OCI-LY3 (cell line): ENCODE measurements around the gene SRD5A1.

Experiments
- H2AFZ ChIP-seq: fragments of 200-600, 300-600 bp; shearing (Covaris generic); 2 replicates; pipeline ENCODE4 v1.6.0; 2014; ENCODE audit warnings: antibody characterized with exemption, low read depth, low read length
- H3K27ac ChIP-seq: fragments of 200-600, 300-600 bp; sonication (generic); 2 replicates; pipeline ENCODE4 v1.5.1; 2014; ENCODE audit warnings: mild to moderate bottlenecking, low read length, moderate library complexity, mixed read lengths
- H3K27me3 ChIP-seq: fragments of 200-600, 300-600 bp; sonication (generic); 2 replicates; pipeline ENCODE4 v1.6.1; 2014; ENCODE audit warnings: low read depth, low read length, mixed read lengths
- H3K36me3 ChIP-seq: fragments of 200-600, 300-600 bp; sonication (generic); replicated peaks from 2 replicates; pipeline ENCODE3; 2014; ENCODE audit warnings: low read depth, low read length, mixed read lengths
- H3K4me1 ChIP-seq: fragments of 300-600, 200-600 bp; sonication (generic); 2 replicates; pipeline ENCODE4 v1.6.1; 2014; ENCODE audit warnings: low read length, mixed read lengths
- H3K4me2 ChIP-seq: fragments of 200-600, 300-600 bp; sonication (generic); 2 replicates; pipeline ENCODE4 v1.6.1; 2014; ENCODE audit warnings: low read length, mixed read lengths
- H3K4me3 ChIP-seq: fragments of 300-600, 200-600 bp; sonication (generic); 2 replicates; pipeline ENCODE4 v1.5.1; 2014; ENCODE audit warnings: antibody characterized with exemption, mild to moderate bottlenecking, low read length, moderate library complexity
- H3K79me2 ChIP-seq: fragments of 300-600, 200-600 bp; shearing (Covaris generic); 2 replicates; pipeline ENCODE4 v1.6.1; 2014; ENCODE audit warnings: mild to moderate bottlenecking, low read length, mixed read lengths
- H3K9ac ChIP-seq: fragments of 300-600, 200-600 bp; shearing (Covaris generic); 2 replicates; pipeline ENCODE4 v1.6.0; 2014; ENCODE audit warnings: mild to moderate bottlenecking, low read length, moderate library complexity
- H3K9me3 ChIP-seq: fragments of 200-600, 300-600 bp; shearing (Covaris generic); 2 replicates; pipeline ENCODE4 v1.6.1; 2014; ENCODE audit warnings: low read length, mixed read lengths; ENCODE audit not compliant: insufficient read depth
- H4K20me1 ChIP-seq: fragments of 200-600, 300-600 bp; sonication (generic); 2 replicates; pipeline ENCODE4 v1.6.1; 2016; ENCODE audit warnings: low read length, mixed read lengths; ENCODE audit not compliant: insufficient read depth
- CTCF ChIP-seq: fragments of 200-600, 300-600 bp; sonication (generic); IDR thresholded peaks from 2 replicates; pipeline ENCODE4 v1.5.1; 2014; ENCODE audit warnings: antibody characterized with exemption, low read length, low read depth
- EZH2phosphoT487 ChIP-seq: fragments of 200-600 bp; shearing (Covaris generic); IDR thresholded peaks from 2 replicates; pipeline ENCODE4 v1.6.1; 2018; ENCODE audit warnings: antibody characterized with exemption, mixed run types, low read depth

SRD5A1 gene

DNA sequence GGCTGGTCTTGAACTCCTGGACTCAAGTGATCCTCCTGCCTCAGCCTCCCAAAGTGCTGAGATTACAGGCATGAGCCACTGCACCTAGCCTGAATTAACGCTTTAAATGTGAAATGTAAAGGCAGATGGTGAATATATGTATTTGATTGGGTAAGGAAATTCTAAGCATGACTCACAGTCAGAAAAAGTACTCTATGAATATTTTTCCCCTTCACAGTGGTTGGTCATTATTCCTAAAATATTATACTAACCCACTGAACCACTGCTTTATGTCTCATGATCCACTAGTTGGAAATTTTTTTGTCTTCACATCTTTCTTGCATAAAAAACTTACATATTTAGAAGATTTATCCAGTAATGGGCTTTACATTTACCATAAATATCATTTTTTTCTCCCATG lies 65.5 kb downstream of the SRD5A1 start:
- Histone ChIP-seq H3K27me3 (no peaks in the 10 kb centered on the region), H3K9ac (no peak overlapping the region), H2AFZ (no peak overlapping the region), H3K4me2 (no peak overlapping the region), H3K79me2 (no peaks in the 10 kb centered on the region), H3K4me1 (no peaks in the 10 kb centered on the region), H4K20me1 (no peaks in the 10 kb centered on the region), H3K27ac (no peak overlapping the region), H3K36me3 (no peaks in the 10 kb centered on the region), H3K9me3 (no peaks in the 10 kb centered on the region), H3K4me3 (no peak overlapping the region)
- no peak for TF ChIP-seq CTCF
- TF ChIP-seq EZH2phosphoT487: no peak

DNA sequence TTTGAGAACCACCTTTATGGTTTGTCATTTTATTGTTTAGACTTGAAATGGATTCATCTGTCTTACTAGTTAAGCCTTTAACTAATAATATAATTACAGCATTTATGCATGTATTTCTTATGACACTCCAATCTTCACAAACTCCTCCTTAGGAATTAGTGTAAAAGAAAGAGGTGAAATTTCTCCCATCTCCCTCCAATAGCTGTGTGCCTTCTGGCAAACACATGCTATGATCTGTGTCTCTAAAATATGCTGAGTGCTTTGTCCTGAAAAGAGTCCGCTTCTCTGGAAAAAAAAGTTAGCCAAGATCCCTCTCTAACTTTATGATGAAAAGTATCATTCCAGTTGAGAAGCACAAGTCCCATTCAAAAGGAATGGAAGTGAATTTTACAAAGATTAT lies 66.1 kb downstream of the SRD5A1 start:
- TF ChIP-seq CTCF (no peak), EZH2phosphoT487 (no peak)

DNA sequence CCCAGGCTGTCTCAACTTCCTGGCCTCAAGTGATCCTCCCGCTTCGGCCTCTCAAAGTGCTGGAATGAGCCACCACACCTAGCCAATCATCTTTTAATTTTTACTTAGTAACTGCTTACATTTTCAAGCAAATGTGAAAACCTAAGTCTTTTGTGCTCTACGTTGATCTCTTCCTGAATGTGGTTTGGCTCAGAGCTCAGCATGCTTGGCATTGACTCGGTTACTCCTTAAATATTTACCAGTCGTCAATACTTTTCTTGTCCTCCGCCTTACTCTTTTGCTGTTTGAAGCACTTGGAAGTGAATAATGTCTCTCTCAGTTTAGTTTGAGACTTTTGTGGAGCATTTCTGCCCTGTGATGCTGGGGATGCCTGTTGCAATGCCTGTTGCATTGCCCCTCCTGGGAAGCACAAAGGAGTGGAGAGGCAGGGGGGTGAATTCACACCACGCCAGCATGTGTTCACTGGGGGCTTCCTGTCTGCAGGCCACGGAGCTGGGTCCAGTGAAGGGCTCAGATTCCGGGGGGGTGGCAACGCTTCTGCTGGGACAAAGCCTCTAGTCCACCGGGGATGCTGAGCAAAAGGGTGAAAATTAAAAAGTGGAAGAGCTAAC lies 66.9 kb downstream of the SRD5A1 start:
- Histone ChIP-seq H3K9ac (no peak overlapping the region), H3K27ac (no peak overlapping the region), H3K79me2 (no peaks in the 10 kb centered on the region), H3K4me2 (no peak overlapping the region), H4K20me1 (no peaks in the 10 kb centered on the region), H2AFZ (no peak overlapping the region), H3K27me3 (no peaks in the 10 kb centered on the region), H3K9me3 (no peaks in the 10 kb centered on the region), H3K36me3 (no peaks in the 10 kb centered on the region), H3K4me1 (peaks cover 4% of the 10 kb centered on the region), H3K4me3 (no peak overlapping the region)
- no peak for TF ChIP-seq CTCF
- TF ChIP-seq EZH2phosphoT487: no peak

More for the DNA sequence above, 66.1 kb downstream of the SRD5A1 start:
- no peak overlapping the region for H3K27ac ChIP-seq
- H3K36me3 ChIP-seq: no peaks in the 10 kb centered on the region
- no peak overlapping the region for H2AFZ ChIP-seq
- H4K20me1 ChIP-seq: no peaks in the 10 kb centered on the region
- no peak overlapping the region for H3K9ac ChIP-seq
- H3K4me3 ChIP-seq: no peak overlapping the region
- no peak overlapping the region for H3K4me2 ChIP-seq
- H3K4me1 ChIP-seq: no peaks in the 10 kb centered on the region
- H3K9me3 ChIP-seq: no peaks in the 10 kb centered on the region
- no peaks in the 10 kb centered on the region for H3K27me3 ChIP-seq
- H3K79me2 ChIP-seq: no peaks in the 10 kb centered on the region

DNA sequence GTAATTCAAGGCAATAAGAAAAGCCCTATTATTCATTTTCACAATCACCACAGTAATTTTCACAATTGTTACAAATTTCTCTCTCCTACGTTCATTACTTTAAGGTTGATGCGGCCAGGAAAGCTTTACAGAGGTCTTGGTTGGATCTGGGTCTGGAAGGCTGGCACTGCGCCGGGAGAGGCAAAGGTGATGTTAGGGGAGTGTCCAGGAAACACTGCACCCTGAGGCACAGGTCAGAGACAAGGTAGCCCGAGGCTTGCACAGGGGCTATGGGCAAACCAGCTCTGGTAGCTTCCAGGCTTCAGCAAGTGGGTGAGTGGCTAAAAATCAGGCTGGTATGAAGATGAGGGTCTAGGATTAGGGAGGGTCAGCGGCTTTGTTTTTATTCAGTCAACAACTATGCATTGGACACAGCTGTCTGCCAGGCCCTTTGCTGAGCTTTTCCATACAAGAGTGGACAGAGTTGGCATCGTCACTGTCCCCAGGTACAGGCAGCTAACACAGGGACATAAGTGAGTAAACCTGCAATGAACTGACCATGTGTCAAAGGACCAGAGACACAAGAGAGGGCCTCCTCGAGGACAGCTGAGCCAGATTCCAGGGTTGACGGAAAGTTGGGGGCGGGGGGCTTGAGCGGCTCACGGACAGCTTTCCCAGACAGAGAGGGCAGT lies 67.6 kb downstream of the SRD5A1 start:
- Histone ChIP-seq H3K4me2 (no peak overlapping the region), H3K36me3 (no peaks in the 10 kb centered on the region), H2AFZ (no peak overlapping the region), H4K20me1 (no peaks in the 10 kb centered on the region), H3K9ac (no peak overlapping the region), H3K4me1 (peaks cover 7% of the 10 kb centered on the region), H3K9me3 (no peaks in the 10 kb centered on the region), H3K27me3 (no peaks in the 10 kb centered on the region), H3K27ac (no peak overlapping the region), H3K4me3 (no peak overlapping the region), H3K79me2 (no peaks in the 10 kb centered on the region)
- no peak for TF ChIP-seq EZH2phosphoT487
- TF ChIP-seq CTCF: no peak
